HG03457 (cell line): ENCODE results near the gene FANCG.
A peak's percentile ranks its signal among the peaks of the same experiment; 100 is the strongest.

Experiments used
- ATAC-seq: cut with Tn5 transposase; IDR thresholded peaks from one replicate; pipeline ENCODE4 v1.9.1; 2021; ENCODE audit warnings: moderate number of reproducible peaks; ENCODE audit not compliant: unreplicated experiment

FANCG gene

GRCh38 chr9:35104586-35104985 is 24.8 kb upstream of the FANCG start:
- no peak for ATAC-seq

GRCh38 chr9:35103660-35104191 is 24.0 kb upstream of the FANCG start:
- no peak for ATAC-seq

- ATAC-seq = peak; percentile 69
These were observed 23.3 kb upstream of the FANCG start, which contains the start of gene STOML2 for GRCh38 chr9:35102769-35103659. STOML2 (minus strand) TSS chr9:35103131; CDS start chr9:35103094, 37 bp downstream.

- ATAC-seq = no peak
These were observed 22.7 kb upstream of the FANCG start for GRCh38 chr9:35102465-35102768.

- no peak for ATAC-seq
These were observed 17.8 kb upstream of the FANCG start for GRCh38 chr9:35097573-35097972.

GRCh38 chr9:35096035-35096849 is 16.5 kb upstream of the FANCG start, which contains the start of gene PIGO:
PIGO (minus strand) TSS chr9:35096591; CDS start chr9:35095565, 1,026 bp downstream.
- ATAC-seq = peak; percentile 59

- no peak for ATAC-seq
These were observed 11.8 kb upstream of the FANCG start for GRCh38 chr9:35091536-35091935.

- no peak for ATAC-seq
These were observed 9.7 kb upstream of the FANCG start for GRCh38 chr9:35089434-35089833.

GRCh38 chr9:35085078-35085477 is 5.3 kb upstream of the FANCG start:
- ATAC-seq = no peak

GRCh38 chr9:35079041-35079425 is 709 bp downstream of the FANCG start:
- ATAC-seq = no peak

GRCh38 chr9:35078066-35078465 is 1.7 kb downstream of the FANCG start:
- no peak for ATAC-seq

- no peak for ATAC-seq
These were observed 2.9 kb downstream of the FANCG start for GRCh38 chr9:35076848-35077247.

GRCh38 chr9:35075358-35075757 is 4.4 kb downstream of the FANCG start:
- ATAC-seq = no peak

- no peak for ATAC-seq
These were observed 5.0 kb downstream of the FANCG start for GRCh38 chr9:35074791-35075190.

- ATAC-seq = no peak
These were observed 5.6 kb downstream of the FANCG start for GRCh38 chr9:35074141-35074540.

- ATAC-seq = no peak
These were observed 6.5 kb downstream of the FANCG start for GRCh38 chr9:35073279-35073612.

GRCh38 chr9:35072461-35073278 is 7.1 kb downstream of the FANCG start, which contains the start of gene VCP:
VCP (minus strand) TSS chr9:35072625; CDS start chr9:35072353, 272 bp downstream.
- ATAC-seq = peak; percentile 64

GRCh38 chr9:35071814-35072460 is 7.8 kb downstream of the FANCG start:
- ATAC-seq = peak; percentile 33

GRCh38 chr9:35070823-35071813 is 8.6 kb downstream of the FANCG start:
- no peak for ATAC-seq
